Upper lobe of left lung (tissue), 6 donors: Measurements from ENCODE around the gene PMVK. TPM values are rescaled to one million over a fixed set of nuclear protein-coding genes. Genes with fewer than 3 reads are reported as not detected.
A peak's percentile ranks its signal among the peaks of the same experiment; 100 is the strongest.

Source experiments
- ATAC-seq, 2 donors: fragments of 200-7000 bp; cut with Tn5 transposase; one replicate each; pipeline ENCODE4 v1.9.1; 2022; ENCODE audit warnings: mild to moderate bottlenecking in 2 of 2, moderate library complexity in 2 of 2; ENCODE audit not compliant: low FRiP score in 2 of 2
- DNase-seq, 2 donors: peaks; one replicate each; pipeline ENCODE4 v3.0.0-alpha.2; 2019 to 2020
- H3K27ac ChIP-seq, 4 donors: fragments of 200-600 bp; sonication (generic); one replicate each; pipeline ENCODE4 v1.5.1; 2016 to 2019
- H3K27me3 ChIP-seq, 4 donors: fragments of 200-600 bp; sonication (generic); one replicate each; pipeline ENCODE4 v1.5.1; 2017 to 2019
- H3K36me3 ChIP-seq, 4 donors: fragments of 200-600 bp; sonication (generic); one replicate each; pipeline ENCODE4 v1.5.1; 2016 to 2019
- H3K4me1 ChIP-seq, 4 donors: fragments of 200-600 bp; sonication (generic); one replicate each; pipeline ENCODE4 v1.5.1; 2018 to 2019
- H3K4me3 ChIP-seq, 4 donors: fragments of 200-600 bp; sonication (generic); one replicate each; pipeline ENCODE4 v1.5.1; 2017 to 2019; ENCODE audit warnings: mild to moderate bottlenecking in 2 of 4, moderate library complexity in 1 of 4
- H3K9me3 ChIP-seq, 4 donors: fragments of 200-600 bp; sonication (generic); one replicate each; pipeline ENCODE4 v1.5.1; 2018 to 2019
- EP300 ChIP-seq, 4 donors: sonication (generic); formaldehyde crosslinking; IDR thresholded peaks; one replicate each; pipeline ENCODE4 v1.5.1; 2017; ENCODE audit warnings: antibody characterized with exemption in 4 of 4, control low read depth in 2 of 4
- POLR2A ChIP-seq, 4 donors: fragments of 450-650 bp; IDR thresholded peaks; one replicate each; pipeline ENCODE4 v1.5.1; 2016 to 2017; ENCODE audit warnings: antibody characterized with exemption in 4 of 4, mild to moderate bottlenecking in 2 of 4
- POLR2AphosphoS5 ChIP-seq, 2 donors: sonication (generic); formaldehyde crosslinking; IDR thresholded peaks; one replicate each; pipeline ENCODE4 v1.5.1; 2017; ENCODE audit warnings: antibody characterized with exemption in 2 of 2
- WGBS, 2 donors: methylation state at CpG; one replicate each; pipeline ENCODE4 v1.1.5; 2017 to 2018; 5-methylcytosine and 5-hydroxymethylcytosine counted together
- total RNA-seq, 6 donors: library from RNA; depleted of rRNA in 4 of 6; stranded (reverse); fragments of >200 nt in 4 of 6; gene quantifications; one replicate each; pipeline versions ENCODE4 v1.1.0 to v1.2.1, GENCODE V29; 2016 to 2021
- TF ChIP-seq, protein P1 (sequence below), 6 experiments: fragments of 450-650 bp in 4 of 6; fragments of 200-600 bp in 2 of 6; sonication (generic) in 2 of 6; IDR thresholded peaks; one replicate each; pipeline ENCODE4 v1.5.1; 2016 to 2019; ENCODE audit warnings: antibody characterized with exemption in 6 of 6
- donor health status: DM: no; HTN: no; CAD: no; lungs with moderate emphysema.
- donor health status: DM: no; HTN: yes; CAD: no; lungs with severe emphysema.

PMVK gene
- total RNA-seq, 6 donors from 2014 or later, result 9.4 to 51.6 (median 29.8) TPM

- no peaks in the 10 kb centered on the region for H3K9me3 ChIP-seq
- TF ChIP-seq EP300 (IDR thresholded peaks at IDR 0.05) (no peak), POLR2AphosphoS5 (IDR thresholded peaks at IDR 0.05) (no peak), POLR2A (IDR thresholded peaks at IDR 0.05) (no peak)
- TF ChIP-seq, protein P1, sequence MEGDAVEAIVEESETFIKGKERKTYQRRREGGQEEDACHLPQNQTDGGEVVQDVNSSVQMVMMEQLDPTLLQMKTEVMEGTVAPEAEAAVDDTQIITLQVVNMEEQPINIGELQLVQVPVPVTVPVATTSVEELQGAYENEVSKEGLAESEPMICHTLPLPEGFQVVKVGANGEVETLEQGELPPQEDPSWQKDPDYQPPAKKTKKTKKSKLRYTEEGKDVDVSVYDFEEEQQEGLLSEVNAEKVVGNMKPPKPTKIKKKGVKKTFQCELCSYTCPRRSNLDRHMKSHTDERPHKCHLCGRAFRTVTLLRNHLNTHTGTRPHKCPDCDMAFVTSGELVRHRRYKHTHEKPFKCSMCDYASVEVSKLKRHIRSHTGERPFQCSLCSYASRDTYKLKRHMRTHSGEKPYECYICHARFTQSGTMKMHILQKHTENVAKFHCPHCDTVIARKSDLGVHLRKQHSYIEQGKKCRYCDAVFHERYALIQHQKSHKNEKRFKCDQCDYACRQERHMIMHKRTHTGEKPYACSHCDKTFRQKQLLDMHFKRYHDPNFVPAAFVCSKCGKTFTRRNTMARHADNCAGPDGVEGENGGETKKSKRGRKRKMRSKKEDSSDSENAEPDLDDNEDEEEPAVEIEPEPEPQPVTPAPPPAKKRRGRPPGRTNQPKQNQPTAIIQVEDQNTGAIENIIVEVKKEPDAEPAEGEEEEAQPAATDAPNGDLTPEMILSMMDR (IDR thresholded peaks at IDR 0.05), result no peak
- no peak overlapping the region for H3K4me3 ChIP-seq
- WGBS, 2 donors, result 85 to 93% methylated on average over 13 of the region's 13 CpGs
- no peaks in the 10 kb centered on the region for H3K4me1 ChIP-seq
- ATAC-seq (no peak), DNase-seq (peak in 1 of 2 donors; percentile 71)
- H3K36me3 ChIP-seq, result peaks cover 9 to 78% (median 46%) of the 10 kb centered on the region in 4 donors
- no peak overlapping the region for H3K27ac ChIP-seq
- no peaks in the 10 kb centered on the region for H3K27me3 ChIP-seq
Observed at GRCh38 chr1:154926201-154926600, 10.3 kb downstream of the PMVK start.

- no peak for DNase-seq
- H3K9me3 ChIP-seq, result no peaks in the 10 kb centered on the region
- 80 to 83% methylated on average over 3 of the region's 3 CpGs for WGBS, 2 donors
- H3K4me1 ChIP-seq, result no peaks in the 10 kb centered on the region
- TF ChIP-seq, protein P1 (IDR thresholded peaks at IDR 0.05), result no peak
- TF ChIP-seq EP300 (IDR thresholded peaks at IDR 0.05), result no peak
- no peak for TF ChIP-seq POLR2A (IDR thresholded peaks at IDR 0.05)
- TF ChIP-seq POLR2AphosphoS5 (IDR thresholded peaks at IDR 0.05), result no peak
- no peak overlapping the region for H3K4me3 ChIP-seq
- no peaks in the 10 kb centered on the region for H3K27me3 ChIP-seq
- peaks cover 9 to 78% (median 46%) of the 10 kb centered on the region in 4 donors for H3K36me3 ChIP-seq
- H3K27ac ChIP-seq, result no peak overlapping the region
- ATAC-seq, result no peak
Observed at GRCh38 chr1:154925335-154926170, 11.0 kb downstream of the PMVK start.

DNA sequence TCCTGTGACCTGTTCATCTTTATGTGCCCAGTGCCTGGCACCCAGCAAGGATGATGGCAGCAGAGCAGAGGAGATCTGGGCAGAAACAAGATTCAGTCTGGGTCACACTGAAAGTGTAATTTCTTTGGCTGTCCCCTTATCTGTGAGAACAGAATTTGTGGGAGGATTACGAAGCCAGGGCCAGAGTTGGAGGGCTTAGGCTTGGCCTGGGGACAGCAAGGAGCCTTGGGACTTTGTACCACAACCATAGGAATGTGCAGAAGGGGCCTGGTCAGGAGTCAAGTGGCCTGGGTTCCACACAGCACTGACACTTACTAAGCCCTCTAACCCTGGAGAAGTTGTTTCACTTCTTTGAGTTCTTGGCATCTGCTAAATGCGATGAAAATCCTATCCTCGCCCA is 12.8 kb downstream of the PMVK start:
- 96 to 100% methylated on average over 3 of the region's 3 CpGs for WGBS, 2 donors
- Histone ChIP-seq H3K36me3 (peaks cover 9 to 62% (median 42%) of the 10 kb centered on the region in 4 donors), H3K27ac (no peak overlapping the region), H3K4me1 (no peaks in the 10 kb centered on the region), H3K4me3 (no peak overlapping the region), H3K27me3 (no peaks in the 10 kb centered on the region), H3K9me3 (no peaks in the 10 kb centered on the region)
- DNase-seq, result no peak
- TF ChIP-seq POLR2AphosphoS5 (IDR thresholded peaks at IDR 0.05), result no peak
- no peak for ATAC-seq

GRCh38 chr1:154913273-154913672 is 23.2 kb downstream of the PMVK start:
- H3K36me3 ChIP-seq, result no peaks in the 10 kb centered on the region
- DNase-seq, result no peak
- WGBS, 2 donors, result 83 to 90% methylated on average over 3 of the region's 3 CpGs
- no peak for TF ChIP-seq EP300 (IDR thresholded peaks at IDR 0.05)
- TF ChIP-seq POLR2A (IDR thresholded peaks at IDR 0.05), result no peak
- TF ChIP-seq, protein P1 (IDR thresholded peaks at IDR 0.05), result no peak
- no peak for TF ChIP-seq POLR2AphosphoS5 (IDR thresholded peaks at IDR 0.05)
- H3K4me1 ChIP-seq, result no peaks in the 10 kb centered on the region
- ATAC-seq, result no peak
- no peak overlapping the region for H3K4me3 ChIP-seq
- no peak overlapping the region for H3K27ac ChIP-seq
- no peaks in the 10 kb centered on the region for H3K27me3 ChIP-seq
- no peaks in the 10 kb centered on the region for H3K9me3 ChIP-seq

DNA sequence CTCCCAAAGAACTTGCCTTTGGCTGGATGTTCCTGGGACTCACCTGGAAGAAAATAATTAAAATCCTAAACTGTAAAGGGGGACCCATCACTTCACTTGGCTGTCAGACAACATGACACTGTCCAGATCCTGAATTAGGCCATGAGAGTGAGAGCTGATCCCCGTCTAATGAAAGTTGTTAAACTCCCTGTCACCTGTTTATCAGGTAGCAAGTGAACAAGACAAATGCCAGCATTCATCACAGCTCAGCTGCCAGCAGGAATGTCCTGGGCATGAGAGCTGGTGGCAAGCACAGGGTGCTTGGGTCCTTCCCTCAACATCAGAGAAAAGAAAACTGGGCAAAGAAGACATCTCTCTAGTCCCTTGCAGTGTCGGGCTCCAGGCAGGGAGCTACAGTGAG is 23.8 kb downstream of the PMVK start:
- ATAC-seq (no peak), DNase-seq (no peak)
- no peaks in the 10 kb centered on the region for H3K9me3 ChIP-seq
- 92 to 94% methylated on average over 2 of the region's 2 CpGs for WGBS, 2 donors
- no peaks in the 10 kb centered on the region for H3K36me3 ChIP-seq
- no peak overlapping the region for H3K27ac ChIP-seq
- no peaks in the 10 kb centered on the region for H3K4me1 ChIP-seq
- TF ChIP-seq POLR2AphosphoS5 (IDR thresholded peaks at IDR 0.05), result no peak
- no peaks in the 10 kb centered on the region for H3K27me3 ChIP-seq
- no peak overlapping the region for H3K4me3 ChIP-seq
